ENCODE data around the gene PKNOX2.

Gene PKNOX2

DNA sequence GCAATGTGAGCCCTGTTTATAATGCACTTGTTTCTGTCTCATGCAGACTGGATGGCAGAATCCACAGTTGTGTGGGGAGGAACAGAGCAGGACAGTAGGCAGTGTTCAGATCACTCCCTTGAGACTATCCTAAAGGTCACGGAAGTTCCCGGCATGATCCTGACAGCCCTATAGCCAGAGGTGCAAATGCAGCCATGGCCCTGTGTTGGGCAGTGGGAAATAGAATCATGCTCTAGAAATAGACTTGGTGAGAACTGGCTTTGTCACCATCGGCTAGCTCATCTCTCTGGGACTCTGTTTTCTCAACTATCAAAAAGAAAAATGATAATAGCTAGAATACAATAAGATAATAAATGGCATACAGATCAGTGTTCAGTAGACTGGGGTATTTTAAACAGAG lies 208.4 kb downstream of the PKNOX2 start:
- Histone ChIP-seq H3K4me3 (ENCODE audit: low read length in 2 of 2) (no peak overlapping the region), H3K27me3 (ENCODE audit: control insufficient read depth in 1 of 2, insufficient read depth in 2 of 2, low read length in 2 of 2) (no peaks in the 10 kb centered on the region), H3K36me3 (ENCODE audit: control insufficient read depth in 2 of 2, insufficient read depth in 2 of 2, low read length in 2 of 2) (peaks cover 0 to 10% of the 10 kb centered on the region in 2 donors), H3K9ac (ENCODE audit: low read length in 2 of 2) (no peak overlapping the region), H3K9me3 (ENCODE audit: control insufficient read depth in 2 of 2, low read length in 2 of 2) (no peaks in the 10 kb centered on the region), H3K4me1 (ENCODE audit: control insufficient read depth, insufficient read depth, low read length) (peaks cover 14% of the 10 kb centered on the region), H3K27ac (ENCODE audit: low read length) (no peak overlapping the region)

DNA sequence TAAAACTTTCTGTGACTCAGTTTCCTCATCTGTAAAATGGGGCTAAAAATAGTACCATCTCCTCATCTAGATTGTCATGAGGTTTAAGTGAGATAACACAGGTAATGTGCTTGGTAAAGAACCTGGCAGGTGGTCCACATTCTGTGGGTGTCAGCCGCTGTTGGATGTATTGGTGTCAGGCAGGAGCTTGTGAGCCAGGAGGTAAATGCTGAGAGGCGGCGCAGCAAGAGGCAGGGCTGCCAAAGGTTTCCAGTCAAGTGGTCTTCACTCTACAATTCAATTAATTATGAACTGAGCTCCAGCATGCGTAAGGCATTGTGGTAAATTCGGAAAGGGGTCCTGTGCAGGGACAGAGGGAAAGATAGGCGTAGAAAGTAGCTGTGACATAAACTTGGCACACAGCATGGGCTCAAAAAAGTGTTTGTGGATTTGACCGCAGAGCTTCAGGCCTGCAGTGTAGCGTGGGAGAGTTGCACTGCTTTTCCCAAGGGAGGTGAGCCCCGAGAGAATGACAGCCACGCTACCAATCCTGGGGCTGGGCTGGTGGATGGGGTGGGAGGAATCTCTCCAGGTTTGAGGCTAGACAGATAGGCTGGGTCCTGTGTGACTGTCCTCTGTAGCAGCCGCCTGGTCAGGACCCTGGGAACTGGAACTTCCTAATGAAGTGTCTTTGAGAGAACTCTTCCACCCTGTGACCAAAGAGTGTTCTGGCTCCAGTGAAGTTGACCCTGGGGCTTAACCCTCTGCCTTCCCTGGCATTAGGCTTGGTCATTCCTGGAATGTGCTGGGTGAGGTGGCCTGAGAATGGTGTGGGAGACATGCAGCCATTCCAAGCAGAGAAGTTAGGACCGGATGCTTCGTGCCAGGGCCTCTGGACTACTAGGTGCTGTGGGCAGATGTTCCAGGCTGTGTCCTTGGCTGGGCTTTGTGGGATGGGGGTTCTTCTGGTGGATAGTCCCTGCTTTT lies 209.2 kb downstream of the PKNOX2 start:
- H3K9ac ChIP-seq (ENCODE audit: low read length in 2 of 2), result no peak overlapping the region

DNA sequence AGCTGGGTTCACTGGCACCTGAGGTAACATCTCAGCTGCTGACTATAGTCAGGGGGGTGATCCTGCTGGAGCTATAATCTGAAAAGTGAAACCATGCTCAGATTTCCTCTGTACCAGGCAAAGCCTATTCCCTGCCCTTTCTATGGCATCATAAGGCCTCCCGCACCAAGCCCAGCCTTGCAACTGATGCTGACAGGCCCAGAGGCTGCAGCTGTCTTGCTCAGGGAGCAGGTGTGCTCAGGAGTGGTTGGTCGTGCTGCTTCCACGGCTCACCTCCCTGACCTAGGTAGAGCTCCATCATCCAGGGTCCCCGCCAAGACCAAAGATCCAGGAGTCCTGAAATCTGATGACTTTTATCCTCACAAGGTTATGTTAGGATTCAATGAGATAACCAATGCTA lies 209.8 kb downstream of the PKNOX2 start:
- Histone ChIP-seq H3K4me1 (ENCODE audit: control insufficient read depth, insufficient read depth, low read length) (peaks cover 14% of the 10 kb centered on the region), H3K27ac (ENCODE audit: low read length) (no peak overlapping the region), H3K9me3 (ENCODE audit: control insufficient read depth in 2 of 2, low read length in 2 of 2) (no peaks in the 10 kb centered on the region), H3K9ac (ENCODE audit: low read length in 2 of 2) (no peak overlapping the region), H3K36me3 (ENCODE audit: control insufficient read depth in 2 of 2, insufficient read depth in 2 of 2, low read length in 2 of 2) (peaks cover 0 to 3% of the 10 kb centered on the region in 2 donors), H3K27me3 (ENCODE audit: control insufficient read depth in 1 of 2, insufficient read depth in 2 of 2, low read length in 2 of 2) (no peaks in the 10 kb centered on the region), H3K4me3 (ENCODE audit: low read length in 2 of 2) (no peak overlapping the region)

More for the DNA sequence above, 209.2 kb downstream of the PKNOX2 start:
- no peak overlapping the region for H3K27ac ChIP-seq (ENCODE audit: low read length)
- no peaks in the 10 kb centered on the region for H3K27me3 ChIP-seq (ENCODE audit: control insufficient read depth in 1 of 2, insufficient read depth in 2 of 2, low read length in 2 of 2)
- H3K36me3 ChIP-seq (ENCODE audit: control insufficient read depth in 2 of 2, insufficient read depth in 2 of 2, low read length in 2 of 2), result peaks cover 0 to 6% of the 10 kb centered on the region in 2 donors
- H3K4me3 ChIP-seq (ENCODE audit: low read length in 2 of 2), result no peak overlapping the region
- peaks cover 14% of the 10 kb centered on the region for H3K4me1 ChIP-seq (ENCODE audit: control insufficient read depth, insufficient read depth, low read length)
- H3K9me3 ChIP-seq (ENCODE audit: control insufficient read depth in 2 of 2, low read length in 2 of 2), result no peaks in the 10 kb centered on the region

DNA sequence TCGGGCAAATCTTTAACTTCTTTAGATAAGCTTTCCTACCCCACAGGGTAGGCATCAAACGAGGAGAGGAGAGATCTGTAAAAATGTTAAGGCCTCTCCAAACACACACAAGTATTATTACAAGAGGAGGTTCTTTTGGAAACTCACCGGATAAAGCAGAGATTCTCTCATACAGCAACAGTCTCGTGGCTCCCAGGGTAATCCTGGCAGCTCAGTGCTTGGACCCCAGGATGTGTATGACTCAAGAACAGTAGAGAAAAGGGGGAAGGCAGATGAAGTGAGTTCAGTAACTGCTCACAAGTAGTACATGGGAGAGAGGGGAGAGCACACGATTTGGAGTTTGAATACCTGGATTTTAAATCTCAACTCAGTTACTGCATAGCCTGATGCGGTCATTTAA lies 210.6 kb downstream of the PKNOX2 start:
- no peak overlapping the region for H3K4me3 ChIP-seq (ENCODE audit: low read length in 2 of 2)
- H3K27ac ChIP-seq (ENCODE audit: low read length), result peak overlapping the region; percentile 55
- H3K9me3 ChIP-seq (ENCODE audit: control insufficient read depth in 2 of 2, low read length in 2 of 2), result no peaks in the 10 kb centered on the region
- no peaks in the 10 kb centered on the region for H3K27me3 ChIP-seq (ENCODE audit: control insufficient read depth in 1 of 2, insufficient read depth in 2 of 2, low read length in 2 of 2)
- H3K9ac ChIP-seq (ENCODE audit: low read length in 2 of 2), result no peak overlapping the region
- peaks cover 14% of the 10 kb centered on the region for H3K4me1 ChIP-seq (ENCODE audit: control insufficient read depth, insufficient read depth, low read length)
- H3K36me3 ChIP-seq (ENCODE audit: control insufficient read depth in 2 of 2, insufficient read depth in 2 of 2, low read length in 2 of 2), result no peaks in the 10 kb centered on the region

DNA sequence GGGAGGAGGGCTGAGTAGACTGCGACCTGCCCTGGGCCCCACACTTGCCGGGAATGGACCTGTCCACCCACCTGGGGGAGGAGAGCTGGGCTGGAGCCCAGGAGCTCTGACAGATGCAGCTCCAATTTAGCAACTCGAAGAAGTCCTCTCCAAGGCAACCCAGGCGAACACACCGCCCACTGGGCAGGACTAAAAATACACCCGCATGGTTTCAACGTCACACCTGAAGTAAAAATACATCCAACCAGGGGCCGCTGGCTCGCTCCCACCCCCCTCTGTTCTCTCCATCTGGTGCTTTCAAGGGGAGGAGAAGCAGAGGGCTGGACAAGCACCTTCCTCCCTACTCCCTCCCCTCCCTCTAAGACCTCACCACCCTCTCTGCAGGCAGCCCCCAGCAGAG lies 211.6 kb downstream of the PKNOX2 start:
- peak overlapping the region; percentile 55 for H3K27ac ChIP-seq (ENCODE audit: low read length)
- H3K4me3 ChIP-seq (ENCODE audit: low read length in 2 of 2), result peak overlapping the region; percentile 24 to 49
- H3K4me1 ChIP-seq (ENCODE audit: control insufficient read depth, insufficient read depth, low read length), result peaks cover 14% of the 10 kb centered on the region

DNA sequence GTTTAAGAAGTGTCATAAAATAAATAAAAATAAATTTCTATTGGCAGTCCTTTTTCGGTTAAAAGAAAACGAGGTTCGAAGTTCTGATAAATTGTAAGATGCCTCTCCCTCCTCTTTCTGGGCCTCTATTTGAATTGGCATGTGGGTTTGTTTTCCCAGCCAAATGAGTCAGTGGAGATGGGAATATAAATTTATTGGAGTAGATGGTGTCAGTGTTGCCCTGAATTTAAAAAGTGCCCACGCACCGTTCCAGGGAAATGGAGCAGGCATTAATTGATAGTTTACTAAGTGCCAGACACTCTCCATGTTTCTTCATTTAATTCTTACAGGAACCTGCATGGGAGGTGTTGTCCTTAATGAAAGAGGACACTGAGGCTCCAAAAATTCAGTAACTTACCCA lies 212.3 kb downstream of the PKNOX2 start:
- Histone ChIP-seq H3K9ac (ENCODE audit: low read length in 2 of 2) (no peak overlapping the region), H3K27me3 (ENCODE audit: control insufficient read depth in 1 of 2, insufficient read depth in 2 of 2, low read length in 2 of 2) (no peaks in the 10 kb centered on the region), H3K4me1 (ENCODE audit: control insufficient read depth, insufficient read depth, low read length) (peaks cover 14% of the 10 kb centered on the region), H3K4me3 (ENCODE audit: low read length in 2 of 2) (no peak overlapping the region), H3K36me3 (ENCODE audit: control insufficient read depth in 2 of 2, insufficient read depth in 2 of 2, low read length in 2 of 2) (no peaks in the 10 kb centered on the region), H3K9me3 (ENCODE audit: control insufficient read depth in 2 of 2, low read length in 2 of 2) (no peaks in the 10 kb centered on the region), H3K27ac (ENCODE audit: low read length) (no peak overlapping the region)

More for the DNA sequence above, 211.6 kb downstream of the PKNOX2 start:
- Histone ChIP-seq H3K9ac (ENCODE audit: low read length in 2 of 2) (no peak overlapping the region), H3K36me3 (ENCODE audit: control insufficient read depth in 2 of 2, insufficient read depth in 2 of 2, low read length in 2 of 2) (no peaks in the 10 kb centered on the region), H3K9me3 (ENCODE audit: control insufficient read depth in 2 of 2, low read length in 2 of 2) (no peaks in the 10 kb centered on the region), H3K27me3 (ENCODE audit: control insufficient read depth in 1 of 2, insufficient read depth in 2 of 2, low read length in 2 of 2) (no peaks in the 10 kb centered on the region)

DNA sequence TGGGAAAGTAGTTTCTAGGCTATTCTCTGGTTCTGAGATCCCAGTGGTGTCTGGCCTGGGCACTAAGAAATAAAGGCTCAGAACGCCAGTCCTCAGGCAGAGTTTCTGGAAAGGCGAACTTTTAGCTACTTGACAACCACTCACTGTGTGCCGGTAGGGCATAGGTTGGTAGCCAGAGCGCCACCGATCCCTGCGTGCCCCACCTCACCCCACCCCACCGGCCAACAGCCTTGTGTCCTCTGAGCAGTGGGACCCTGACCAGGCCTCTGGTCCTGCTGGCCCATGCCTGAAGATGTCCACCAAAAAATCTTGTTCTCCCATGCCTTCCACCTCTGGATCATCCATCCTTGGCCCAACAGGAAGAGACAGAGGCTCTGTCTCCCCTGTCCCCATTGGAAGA lies 213.5 kb downstream of the PKNOX2 start:
- H3K9ac ChIP-seq (ENCODE audit: low read length in 2 of 2), result no peak overlapping the region
- H3K9me3 ChIP-seq (ENCODE audit: control insufficient read depth in 2 of 2, low read length in 2 of 2), result no peaks in the 10 kb centered on the region
- H3K27me3 ChIP-seq (ENCODE audit: control insufficient read depth in 1 of 2, insufficient read depth in 2 of 2, low read length in 2 of 2), result no peaks in the 10 kb centered on the region
- H3K36me3 ChIP-seq (ENCODE audit: control insufficient read depth in 2 of 2, insufficient read depth in 2 of 2, low read length in 2 of 2), result no peaks in the 10 kb centered on the region
- H3K4me1 ChIP-seq (ENCODE audit: control insufficient read depth, insufficient read depth, low read length), result peaks cover 14% of the 10 kb centered on the region
- H3K4me3 ChIP-seq (ENCODE audit: low read length in 2 of 2), result no peak overlapping the region
- H3K27ac ChIP-seq (ENCODE audit: low read length), result no peak overlapping the region

DNA sequence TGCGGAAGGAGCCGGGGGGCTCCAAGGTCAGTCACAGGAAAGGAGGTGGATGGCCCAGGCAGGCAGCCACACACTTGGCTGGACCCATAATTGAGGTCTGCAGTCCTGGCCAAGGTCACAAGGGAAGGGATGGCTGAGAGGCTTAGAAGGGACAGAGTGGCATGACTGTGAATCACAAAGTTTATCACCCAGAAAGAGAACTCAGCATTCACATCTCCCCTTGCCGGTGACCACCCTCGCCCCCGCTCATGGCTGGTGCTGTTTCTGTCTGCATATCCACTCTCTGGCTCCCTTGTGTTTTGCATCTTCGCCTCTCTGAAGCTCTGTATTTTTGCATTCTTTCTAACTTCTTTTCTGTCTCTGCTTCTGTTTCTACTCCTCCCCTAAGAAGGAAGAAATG lies 214.0 kb downstream of the PKNOX2 start:
- H3K4me1 ChIP-seq (ENCODE audit: control insufficient read depth, insufficient read depth, low read length), result peaks cover 14% of the 10 kb centered on the region
- no peak overlapping the region for H3K4me3 ChIP-seq (ENCODE audit: low read length in 2 of 2)
- H3K27ac ChIP-seq (ENCODE audit: low read length), result no peak overlapping the region
- H3K9me3 ChIP-seq (ENCODE audit: control insufficient read depth in 2 of 2, low read length in 2 of 2), result no peaks in the 10 kb centered on the region
- no peak overlapping the region for H3K9ac ChIP-seq (ENCODE audit: low read length in 2 of 2)
- H3K36me3 ChIP-seq (ENCODE audit: control insufficient read depth in 2 of 2, insufficient read depth in 2 of 2, low read length in 2 of 2), result no peaks in the 10 kb centered on the region
- no peaks in the 10 kb centered on the region for H3K27me3 ChIP-seq (ENCODE audit: control insufficient read depth in 1 of 2, insufficient read depth in 2 of 2, low read length in 2 of 2)

DNA sequence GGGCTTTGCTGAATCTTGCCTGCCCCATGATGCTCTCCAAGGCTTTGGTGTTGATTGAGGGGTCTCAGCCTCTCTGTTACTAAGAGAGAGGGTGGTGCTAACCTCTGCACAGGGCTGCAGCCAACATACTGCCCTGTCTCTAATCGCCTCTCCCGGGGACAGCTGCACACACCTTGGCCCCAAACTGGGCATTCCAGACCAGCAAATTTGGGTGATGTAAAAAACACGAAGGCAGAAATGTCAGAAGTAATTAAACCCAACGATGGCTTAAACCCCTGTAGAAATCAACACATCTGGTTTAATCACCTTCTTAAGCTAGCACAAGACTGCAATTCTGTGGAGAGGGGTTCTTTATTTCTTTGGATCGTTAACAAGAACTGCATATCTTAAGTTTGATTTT lies 215.0 kb downstream of the PKNOX2 start:
- Histone ChIP-seq H3K9ac (ENCODE audit: low read length in 2 of 2) (no peak overlapping the region), H3K27ac (ENCODE audit: low read length) (no peak overlapping the region), H3K36me3 (ENCODE audit: control insufficient read depth in 2 of 2, insufficient read depth in 2 of 2, low read length in 2 of 2) (no peaks in the 10 kb centered on the region), H3K4me3 (ENCODE audit: low read length in 2 of 2) (no peak overlapping the region), H3K4me1 (ENCODE audit: control insufficient read depth, insufficient read depth, low read length) (peaks cover 14% of the 10 kb centered on the region), H3K9me3 (ENCODE audit: control insufficient read depth in 2 of 2, low read length in 2 of 2) (no peaks in the 10 kb centered on the region), H3K27me3 (ENCODE audit: control insufficient read depth in 1 of 2, insufficient read depth in 2 of 2, low read length in 2 of 2) (no peaks in the 10 kb centered on the region)

DNA sequence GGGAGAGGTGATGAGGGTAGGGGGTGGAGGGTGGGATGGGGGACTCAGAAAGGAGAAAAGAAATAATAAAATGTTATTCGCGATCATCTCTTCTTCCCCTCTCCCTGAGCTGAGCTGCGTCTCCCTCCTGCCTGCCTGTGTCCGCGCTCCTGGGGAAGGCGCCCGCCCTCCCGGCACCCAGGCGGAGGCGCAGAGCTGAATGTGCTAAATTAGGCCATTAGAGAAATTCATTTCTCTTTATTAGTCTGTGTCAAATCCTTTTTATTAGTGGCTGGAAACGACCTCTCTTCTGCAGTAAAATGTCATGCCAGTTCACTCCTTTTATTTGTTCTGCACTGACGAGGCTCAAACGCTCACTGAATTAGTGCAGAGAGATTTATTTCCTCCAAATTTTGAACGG lies 215.4 kb downstream of the PKNOX2 start:
- Histone ChIP-seq H3K36me3 (ENCODE audit: control insufficient read depth in 2 of 2, insufficient read depth in 2 of 2, low read length in 2 of 2) (no peaks in the 10 kb centered on the region), H3K4me3 (ENCODE audit: low read length in 2 of 2) (no peak overlapping the region), H3K9me3 (ENCODE audit: control insufficient read depth in 2 of 2, low read length in 2 of 2) (no peaks in the 10 kb centered on the region), H3K27ac (ENCODE audit: low read length) (no peak overlapping the region), H3K9ac (ENCODE audit: low read length in 2 of 2) (no peak overlapping the region), H3K27me3 (ENCODE audit: control insufficient read depth in 1 of 2, insufficient read depth in 2 of 2, low read length in 2 of 2) (no peaks in the 10 kb centered on the region), H3K4me1 (ENCODE audit: control insufficient read depth, insufficient read depth, low read length) (peaks cover 14% of the 10 kb centered on the region)

Measured in stomach smooth muscle (tissue), 2 donors.